GM18526 (cell line): ENCODE results near the gene LRRC32.

Experiments
- POLR2A ChIP-seq: IDR thresholded peaks from 3 replicates; pipeline ENCODE4 v1.6.1; 2011; ENCODE audit not compliant: insufficient read length; ENCODE audit errors: extremely low read depth

The LRRC32 gene

GRCh38 chr11:76656050-76656531, 14.5 kb downstream of the LRRC32 start:
- TF ChIP-seq POLR2A = no peak

GRCh38 chr11:76655501-76656049, 15.0 kb downstream of the LRRC32 start:
- no peak for TF ChIP-seq POLR2A

GRCh38 chr11:76654980-76655379, 15.6 kb downstream of the LRRC32 start:
- no peak for TF ChIP-seq POLR2A

- TF ChIP-seq POLR2A = no peak
Observed at GRCh38 chr11:76654298-76654851, 16.2 kb downstream of the LRRC32 start.

- TF ChIP-seq POLR2A = no peak
Observed at GRCh38 chr11:76653674-76654284, 16.8 kb downstream of the LRRC32 start.

GRCh38 chr11:76653012-76653673, 17.4 kb downstream of the LRRC32 start:
- TF ChIP-seq POLR2A = no peak

GRCh38 chr11:76649851-76650372, 20.6 kb downstream of the LRRC32 start:
- no peak for TF ChIP-seq POLR2A

- TF ChIP-seq POLR2A = no peak
Observed at GRCh38 chr11:76649011-76649410, 21.5 kb downstream of the LRRC32 start.

- TF ChIP-seq POLR2A = no peak
Observed at GRCh38 chr11:76648061-76648460, 22.5 kb downstream of the LRRC32 start.

GRCh38 chr11:76646882-76647534, 23.5 kb downstream of the LRRC32 start:
- TF ChIP-seq POLR2A = no peak

- no peak for TF ChIP-seq POLR2A
Observed at GRCh38 chr11:76644591-76644990, 26.0 kb downstream of the LRRC32 start.

GRCh38 chr11:76642341-76642740, 28.2 kb downstream of the LRRC32 start:
- TF ChIP-seq POLR2A = no peak

- no peak for TF ChIP-seq POLR2A
Observed at GRCh38 chr11:76641905-76642304, 28.6 kb downstream of the LRRC32 start.

GRCh38 chr11:76640501-76640900, 30.0 kb downstream of the LRRC32 start:
- TF ChIP-seq POLR2A = no peak

GRCh38 chr11:76639621-76640020, 30.9 kb downstream of the LRRC32 start:
- TF ChIP-seq POLR2A = no peak
